ENCODE data around the gene SMKR1.
A peak's percentile ranks its signal among the peaks of the same experiment; 100 is the strongest.
"Not testable (repeated sequence)": the region's sequence is repeated elsewhere in the genome, so short reads cannot be mapped to it uniquely, and the experiment has no call there.

Gene SMKR1

DNA sequence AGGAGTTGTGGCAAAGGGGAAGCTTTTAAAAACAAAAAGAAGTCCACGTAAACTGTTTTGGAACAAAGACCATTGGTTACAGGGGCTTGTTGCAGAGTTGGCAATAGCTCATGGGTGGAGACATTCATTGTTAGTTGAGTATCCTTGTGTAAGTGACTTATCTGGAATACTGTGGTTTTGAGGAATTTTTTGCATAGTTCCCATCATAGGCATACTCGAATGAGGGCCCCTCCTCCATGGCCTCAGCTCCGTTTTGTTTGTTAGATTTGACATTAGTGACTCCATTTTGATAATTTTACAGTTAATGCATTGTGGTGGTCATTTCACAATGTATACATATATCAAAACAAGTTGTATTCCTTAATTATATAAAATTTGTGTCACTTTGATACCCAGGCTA, 12.8 kb upstream of the SMKR1 start:
- DNase-seq: no peak

- no peak for DNase-seq
Measured at GRCh38 chr7:129492391-129492790, 9.9 kb upstream of the SMKR1 start.

DNA sequence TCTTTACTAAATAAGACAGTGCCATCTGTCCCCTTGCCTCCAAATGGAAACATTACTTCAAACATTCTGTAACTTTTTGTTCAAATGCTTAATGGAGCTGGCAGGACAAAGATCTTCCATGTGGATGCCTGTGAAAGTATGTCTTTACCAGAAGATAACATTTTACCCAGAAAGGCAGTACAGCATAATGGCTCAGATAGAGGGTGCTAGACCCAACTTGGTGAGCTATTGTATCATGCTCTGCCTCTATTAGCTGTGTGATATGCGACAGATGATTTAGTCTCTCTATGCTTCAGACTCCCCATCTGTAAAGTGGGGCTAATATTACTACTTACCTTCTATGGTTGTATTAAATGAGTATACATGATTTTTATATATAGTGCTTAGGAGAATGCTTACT, 8.8 kb upstream of the SMKR1 start:
- DNase-seq: no peak

GRCh38 chr7:129494041-129494440, 8.3 kb upstream of the SMKR1 start:
- DNase-seq: no peak

DNA sequence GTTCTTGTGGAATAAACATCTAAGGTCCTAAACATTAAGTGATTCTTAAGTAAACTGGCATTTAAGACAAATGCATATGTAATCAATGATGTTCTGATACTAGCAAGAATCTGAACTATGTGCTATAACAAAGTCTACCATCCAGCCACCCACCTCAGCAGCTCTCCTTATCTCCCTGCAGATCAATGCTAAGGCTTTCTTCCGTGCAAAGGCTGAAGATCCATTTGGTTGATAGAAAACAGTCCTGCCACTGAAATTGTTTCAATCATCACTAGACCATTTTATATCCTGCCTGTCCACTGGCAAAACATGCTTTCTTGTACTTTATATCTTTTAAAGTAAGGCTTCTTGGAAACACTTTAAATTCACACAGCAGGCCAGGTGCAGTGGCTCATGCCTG, 6.3 kb upstream of the SMKR1 start:
- no peak for DNase-seq

DNA sequence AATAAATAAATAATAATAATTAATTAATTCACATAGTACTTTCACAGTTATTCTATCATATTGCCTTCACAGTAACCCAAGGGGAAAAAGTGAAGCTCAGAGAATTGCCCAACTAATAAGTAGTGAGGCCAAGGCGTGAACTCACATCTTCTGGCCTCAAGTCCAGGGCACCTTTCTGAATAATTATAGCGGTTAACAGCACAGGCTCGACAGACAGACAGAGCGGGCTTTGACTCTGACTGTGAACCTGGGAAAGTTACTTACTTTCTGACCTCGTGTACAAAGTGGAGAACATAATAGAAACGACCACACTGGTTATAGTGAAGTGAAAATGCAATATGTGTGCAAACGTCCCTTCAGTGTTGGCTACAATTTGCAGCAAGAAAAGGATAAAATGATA, 5.7 kb upstream of the SMKR1 start:
- no peak for DNase-seq

DNA sequence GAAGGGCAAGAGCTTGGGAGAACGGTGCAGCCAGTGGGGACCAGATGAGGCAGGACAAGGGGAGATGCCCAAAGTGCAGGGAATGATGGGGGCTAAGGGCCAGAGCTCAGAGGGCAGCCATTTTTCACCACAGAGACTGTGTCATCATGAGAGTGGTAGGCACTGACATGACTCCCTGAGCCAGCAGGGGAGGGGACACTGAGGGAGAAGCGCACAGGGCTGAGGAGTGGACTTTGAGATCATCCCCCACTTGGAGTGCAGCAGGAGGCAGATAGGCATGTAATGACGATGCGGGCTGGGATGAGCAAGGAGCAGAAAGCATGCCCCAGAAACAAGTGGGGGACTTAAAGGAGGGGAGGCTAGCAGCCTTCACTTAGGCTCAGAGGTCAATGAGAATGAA, 5.2 kb upstream of the SMKR1 start:
- DNase-seq: no peak

DNA sequence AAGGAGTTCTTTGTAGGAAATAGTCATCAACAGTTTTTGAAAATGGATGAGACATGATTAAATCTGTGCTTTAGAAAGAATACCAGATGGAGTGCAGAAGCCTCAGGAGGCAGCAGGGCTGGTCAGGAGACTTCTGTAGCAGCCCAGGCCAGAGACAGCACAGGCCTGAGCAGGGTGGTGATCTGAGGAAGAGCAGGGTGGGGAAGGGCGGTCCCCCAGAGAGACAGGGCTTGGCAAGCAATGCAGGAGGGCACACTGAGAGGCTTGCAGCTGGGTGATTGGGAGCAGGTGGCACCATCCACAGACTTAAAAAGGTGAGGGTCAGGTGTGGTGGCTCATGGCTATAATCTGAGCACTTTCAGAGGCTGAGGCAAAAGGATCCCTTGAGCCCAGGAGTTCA, 4.3 kb upstream of the SMKR1 start:
- DNase-seq: no peak

- no peak for DNase-seq
Measured at GRCh38 chr7:129499999-129500398, 2.3 kb upstream of the SMKR1 start.

DNA sequence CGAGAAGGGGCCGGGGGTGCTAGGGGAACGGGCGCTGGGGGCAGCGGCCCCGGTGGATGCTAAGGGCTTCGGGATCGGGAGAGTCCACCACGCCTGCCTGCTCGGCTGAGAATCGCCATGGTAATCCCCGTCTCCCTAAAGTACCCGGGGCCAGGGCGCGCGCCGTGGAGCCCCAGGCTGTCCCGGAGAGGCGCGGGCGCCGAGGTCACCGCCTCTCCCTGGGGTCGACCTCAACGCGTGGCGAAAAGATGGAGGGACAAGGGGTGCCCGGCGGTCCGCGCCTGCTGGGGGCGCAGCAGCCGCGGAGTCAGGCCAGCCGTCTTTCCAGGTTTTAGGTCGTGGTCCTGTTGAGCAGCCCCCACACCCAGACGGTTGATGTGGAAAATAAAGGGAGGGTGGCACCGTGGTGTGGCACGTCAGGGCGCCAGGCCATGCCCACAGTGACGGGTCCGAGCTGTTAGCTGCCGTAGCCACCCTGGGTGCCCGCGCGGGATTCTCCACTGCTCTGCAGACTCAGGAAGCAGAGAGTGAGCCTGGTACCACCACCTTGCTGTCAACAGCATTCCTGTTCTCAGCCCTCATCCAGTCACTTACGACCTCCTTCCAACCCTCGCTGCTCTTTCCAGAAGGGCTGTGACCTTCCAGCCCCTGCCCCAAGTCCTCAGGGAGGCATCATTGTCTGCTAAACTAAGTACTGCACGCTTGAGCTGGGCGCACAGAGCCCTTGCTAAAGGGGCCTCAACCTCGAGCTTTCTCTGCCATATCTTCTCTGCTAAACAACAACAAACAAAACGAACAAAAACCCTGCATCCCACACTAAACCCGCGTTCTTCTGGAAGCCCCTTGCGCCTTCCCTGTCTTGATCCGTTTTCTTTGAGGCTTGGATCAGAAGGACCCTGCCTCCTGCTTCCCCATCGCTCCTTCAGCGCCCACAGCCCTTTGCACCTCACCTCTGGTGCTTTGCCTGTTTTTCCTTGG, 666 bp downstream of the SMKR1 start:
- peak in 1 of 14 donors; percentile 17 for DNase-seq

GRCh38 chr7:129503725-129504124, 1.4 kb downstream of the SMKR1 start:
- DNase-seq: no peak

- no peak for DNase-seq
Measured at GRCh38 chr7:129512192-129512591, 9.9 kb downstream of the SMKR1 start.

GRCh38 chr7:129513546-129513945, 11.2 kb downstream of the SMKR1 start:
- DNase-seq: no peak

- no peak for DNase-seq
Measured at GRCh38 chr7:129514683-129515082, 12.4 kb downstream of the SMKR1 start.

DNA sequence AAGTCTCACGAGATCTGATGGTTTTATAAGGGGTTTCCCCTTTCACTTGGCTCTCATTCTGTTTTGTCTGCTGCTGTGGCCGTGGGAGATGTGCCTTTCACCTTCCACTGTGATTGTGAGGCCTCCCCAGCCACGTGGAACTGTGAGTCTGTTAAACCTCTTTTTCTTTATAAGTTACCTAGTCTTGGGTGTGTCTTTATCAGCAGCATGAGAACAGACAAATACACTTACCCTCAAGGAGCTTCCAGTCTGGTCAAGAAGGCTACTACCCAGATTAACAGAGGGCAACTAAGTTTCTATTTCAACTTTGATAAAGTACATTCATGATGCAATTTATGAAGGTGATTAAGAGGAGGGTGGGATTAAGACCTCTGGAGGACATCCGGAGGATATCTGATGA, 13.1 kb downstream of the SMKR1 start:
- DNase-seq: no peak

DNA sequence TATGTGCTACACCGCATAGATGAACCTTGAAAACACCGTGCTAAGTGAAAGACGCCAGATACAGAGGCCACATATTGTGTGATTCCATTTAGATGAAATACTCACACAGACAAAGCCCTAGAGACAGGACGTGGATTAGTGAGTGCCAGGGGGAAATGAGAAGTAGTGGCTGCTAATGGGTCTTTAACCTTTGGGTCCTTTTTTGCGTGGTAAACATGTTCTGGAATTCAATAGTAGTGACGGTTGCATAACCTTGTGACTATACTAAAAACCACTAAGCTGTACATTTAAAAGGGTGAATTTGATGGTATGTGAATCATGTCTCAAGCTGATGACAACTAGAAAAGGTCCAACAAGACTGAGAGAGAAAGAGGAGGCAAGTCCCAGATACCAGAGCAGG, 15.6 kb downstream of the SMKR1 start:
- DNase-seq: no peak

- DNase-seq: no peak
Measured at GRCh38 chr7:129519464-129519863, 17.1 kb downstream of the SMKR1 start.

DNA sequence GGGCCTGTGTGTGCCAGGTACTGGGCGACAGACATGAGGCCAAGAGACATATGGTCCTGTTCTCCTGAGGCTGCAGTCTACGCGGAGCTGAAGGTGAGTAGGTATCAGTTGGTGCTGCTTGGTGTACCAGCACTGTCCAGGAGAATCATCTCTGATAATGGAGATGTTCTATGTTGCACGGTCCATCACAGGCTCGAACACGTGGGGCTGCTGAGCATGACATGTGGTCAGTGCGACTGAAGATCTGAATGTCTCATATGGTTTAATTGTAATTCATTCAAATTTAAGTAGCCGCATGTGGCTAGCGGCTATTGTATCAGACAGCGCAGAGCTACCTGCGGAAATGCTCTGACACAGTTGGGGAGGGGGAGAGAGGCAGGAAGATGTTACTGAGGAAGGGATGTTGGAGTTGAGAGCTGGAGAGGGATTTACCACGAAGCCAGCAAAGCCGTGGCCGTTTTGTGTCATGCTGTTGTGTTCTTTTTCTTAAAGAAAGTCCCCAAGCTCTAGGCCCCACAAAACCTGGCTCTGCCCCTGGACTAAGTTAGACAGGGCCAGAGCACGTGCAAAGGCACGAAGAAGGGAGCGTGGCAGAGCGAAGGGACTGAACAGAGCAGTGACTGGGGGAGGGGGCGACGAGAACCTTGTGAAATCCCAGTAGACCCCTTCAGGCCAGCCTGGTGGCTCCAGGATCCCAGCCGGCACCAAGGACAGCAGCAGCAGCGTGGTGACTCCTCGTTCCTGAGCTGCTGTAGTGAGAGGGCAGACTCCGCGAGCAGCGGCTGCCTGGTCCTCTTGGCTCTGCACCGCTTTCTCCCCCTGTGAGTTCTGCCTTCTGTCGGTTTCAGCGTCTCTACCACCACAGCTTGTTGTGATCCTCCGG, 20.0 kb downstream of the SMKR1 start:
- no peak for DNase-seq

DNA sequence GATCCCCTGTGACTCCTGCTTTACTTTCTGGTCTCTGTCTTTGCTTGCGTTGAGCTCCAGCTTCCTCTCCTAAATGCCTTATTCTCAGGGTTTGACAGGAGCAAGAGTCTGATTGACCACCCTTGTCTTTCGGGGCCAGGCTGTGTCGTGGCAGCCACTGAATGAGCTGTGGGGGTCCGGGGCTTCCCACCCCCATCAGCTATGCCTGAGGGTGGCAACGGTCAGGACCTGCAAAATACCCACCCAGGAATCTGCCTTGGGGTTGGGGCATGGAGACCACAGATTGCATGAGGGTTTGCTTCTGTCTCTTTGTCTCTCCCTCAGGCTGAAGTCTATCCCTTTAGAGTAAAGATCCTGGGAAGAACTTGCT, 20.6 kb downstream of the SMKR1 start:
- DNase-seq: no peak

- DNase-seq: no peak
Measured at GRCh38 chr7:129523924-129524323, 21.6 kb downstream of the SMKR1 start.

DNA sequence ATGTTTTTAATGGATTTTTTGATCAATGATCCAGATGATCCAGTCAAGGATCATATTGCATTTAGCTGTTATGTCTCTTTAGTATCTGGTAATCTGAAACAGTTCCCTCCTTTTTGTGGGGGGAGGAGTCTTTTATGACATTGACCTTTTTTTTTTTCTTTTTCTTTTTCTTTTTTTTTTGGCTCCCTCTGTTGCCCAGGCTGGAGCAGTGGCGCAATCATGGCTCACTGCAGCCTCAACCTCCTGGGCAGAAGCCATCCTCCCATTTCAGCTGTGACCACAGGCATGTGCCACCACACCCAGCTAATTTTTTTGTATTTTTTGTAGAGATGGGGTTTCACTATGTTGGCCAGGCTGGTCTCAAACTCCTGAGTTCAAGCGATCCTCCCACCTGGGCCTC, 22.1 kb downstream of the SMKR1 start:
- DNase-seq: not testable (repeated sequence)

- DNase-seq: no peak
Measured at GRCh38 chr7:129525225-129525862, 23.0 kb downstream of the SMKR1 start.

- DNase-seq: no peak
Measured at GRCh38 chr7:129529643-129530042, 27.3 kb downstream of the SMKR1 start.

All from C1 segment of cervical spinal cord (tissue), 14 donors.